GM21619 (cell line): Measurements from ENCODE around the gene CLCN1.
A peak's percentile ranks its signal among the peaks of the same experiment; 100 is the strongest.

Source experiments
- ATAC-seq: cut with Tn5 transposase; IDR thresholded peaks from one replicate; pipeline ENCODE4 v1.9.1; 2021; ENCODE audit not compliant: unreplicated experiment

Gene CLCN1

GRCh38 chr7:143331179-143331801, 15.4 kb downstream of the CLCN1 start:
- ATAC-seq, result no peak

GRCh38 chr7:143334244-143334643, 18.3 kb downstream of the CLCN1 start:
- no peak for ATAC-seq

GRCh38 chr7:143337216-143337615, 21.3 kb downstream of the CLCN1 start:
- no peak for ATAC-seq

DNA sequence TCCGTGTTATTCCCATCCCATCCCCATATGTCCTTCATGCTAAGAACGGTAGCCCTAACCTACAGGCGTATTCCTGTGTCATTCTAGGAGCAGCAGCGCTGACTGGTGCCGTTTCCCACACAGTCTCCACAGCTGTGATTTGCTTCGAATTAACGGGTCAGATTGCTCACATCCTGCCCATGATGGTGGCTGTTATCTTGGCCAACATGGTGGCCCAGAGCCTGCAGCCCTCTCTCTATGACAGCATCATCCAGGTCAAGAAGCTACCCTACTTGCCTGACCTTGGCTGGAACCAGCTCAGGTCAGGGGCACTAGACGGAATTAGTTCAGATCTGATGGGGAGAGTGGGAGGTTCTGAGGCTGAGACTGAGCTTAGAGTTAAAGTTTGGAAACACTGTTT, 25.9 kb downstream of the CLCN1 start:
- ATAC-seq, result no peak

GRCh38 chr7:143343596-143343995, 27.7 kb downstream of the CLCN1 start:
- no peak for ATAC-seq

DNA sequence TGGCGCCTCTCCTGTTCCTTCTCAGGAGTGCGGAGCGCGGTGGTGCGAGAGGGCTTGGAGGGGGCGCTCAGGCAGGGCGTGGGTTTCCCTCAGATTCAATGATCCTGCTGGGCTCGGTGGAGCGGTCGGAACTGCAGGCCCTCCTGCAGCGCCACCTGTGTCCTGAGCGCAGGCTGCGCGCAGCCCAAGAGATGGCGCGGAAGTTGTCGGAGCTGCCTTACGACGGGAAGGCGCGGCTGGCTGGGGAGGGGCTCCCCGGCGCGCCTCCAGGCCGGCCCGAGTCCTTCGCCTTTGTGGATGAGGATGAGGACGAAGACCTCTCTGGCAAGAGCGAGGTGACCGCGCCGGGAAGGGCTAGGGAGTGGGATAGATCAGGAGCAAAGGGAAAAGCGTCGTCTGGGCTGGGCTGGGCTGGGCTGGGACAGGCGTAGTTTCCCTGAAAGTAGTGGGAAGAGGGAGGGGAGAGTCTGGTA, 29.6 kb downstream of the CLCN1 start:
- peak; percentile 88 for ATAC-seq

- ATAC-seq, result no peak
Measured at GRCh38 chr7:143346018-143346417, 30.1 kb downstream of the CLCN1 start.

- ATAC-seq, result no peak
Measured at GRCh38 chr7:143347950-143348349, 32.0 kb downstream of the CLCN1 start.

DNA sequence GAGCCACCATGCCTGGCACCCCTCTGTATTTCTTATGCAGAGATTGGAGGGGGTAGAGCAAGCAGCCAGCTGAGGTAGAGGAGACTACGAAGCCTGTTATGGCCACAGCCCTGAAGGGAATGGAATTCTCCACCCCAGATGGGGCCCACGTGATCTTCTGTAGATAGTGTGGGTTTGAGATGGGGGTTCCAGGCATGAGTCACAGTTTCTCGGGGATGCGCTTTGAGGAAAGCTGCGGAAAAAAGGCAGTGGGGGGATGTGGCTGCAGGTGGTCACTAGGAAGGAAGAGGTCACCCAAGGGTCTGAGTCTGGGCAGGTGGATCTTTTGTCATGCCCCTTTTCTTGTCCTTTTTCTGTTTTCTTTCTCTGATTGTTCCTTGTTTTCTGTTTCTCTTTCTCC, 35.1 kb downstream of the CLCN1 start:
- no peak for ATAC-seq

DNA sequence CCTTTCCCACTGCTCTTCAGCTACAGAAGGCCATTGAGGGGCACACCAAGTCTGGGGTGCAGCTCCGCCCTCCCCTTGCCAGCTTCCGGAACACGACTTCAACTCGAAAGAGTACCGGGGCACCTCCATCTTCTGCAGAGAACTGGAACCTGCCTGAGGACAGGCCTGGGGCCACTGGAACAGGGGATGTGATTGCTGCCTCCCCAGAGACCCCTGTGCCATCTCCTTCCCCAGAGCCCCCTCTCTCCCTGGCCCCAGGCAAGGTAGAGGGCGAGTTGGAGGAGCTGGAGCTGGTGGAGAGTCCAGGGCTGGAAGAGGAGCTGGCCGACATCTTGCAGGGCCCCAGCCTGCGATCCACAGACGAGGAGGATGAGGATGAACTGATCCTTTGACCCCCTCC, 35.7 kb downstream of the CLCN1 start:
- no peak for ATAC-seq

GRCh38 chr7:143352531-143353002, 36.7 kb downstream of the CLCN1 start:
- ATAC-seq, result no peak

- no peak for ATAC-seq
Measured at GRCh38 chr7:143354376-143354775, 38.5 kb downstream of the CLCN1 start.

GRCh38 chr7:143354965-143355364, 39.1 kb downstream of the CLCN1 start:
- no peak for ATAC-seq

GRCh38 chr7:143355450-143356385, 39.8 kb downstream of the CLCN1 start:
- no peak for ATAC-seq

DNA sequence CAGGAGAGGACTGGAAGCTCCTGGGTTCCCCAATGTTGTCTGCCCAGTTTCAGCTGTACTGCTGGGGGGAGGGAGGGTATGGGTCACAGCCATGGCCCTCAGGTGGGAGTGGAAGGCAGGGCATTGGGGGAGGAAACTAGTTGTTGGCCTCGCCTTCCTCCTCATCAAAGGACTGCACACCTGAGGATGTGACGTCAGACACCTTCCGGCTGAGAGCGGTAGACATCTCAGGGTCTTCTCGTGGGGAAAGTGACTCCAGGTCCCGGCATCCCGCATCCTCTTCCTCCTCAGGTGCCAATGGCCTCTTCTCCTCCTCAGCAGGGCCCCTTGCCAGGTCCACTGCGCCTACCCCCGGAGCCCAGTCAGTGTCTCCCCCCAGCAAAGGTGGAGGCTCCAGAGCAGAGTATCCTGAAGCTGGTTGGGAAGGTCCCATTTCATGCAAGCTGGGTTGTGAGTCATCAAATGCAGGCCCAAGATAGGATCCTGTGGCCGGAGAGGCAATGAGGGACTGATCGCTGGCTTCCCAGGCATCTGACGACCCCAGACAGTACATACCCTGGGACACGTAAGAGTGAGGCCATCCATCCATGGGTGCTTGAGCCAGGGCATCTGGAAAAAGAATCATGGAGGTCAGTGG, 40.6 kb downstream of the CLCN1 start:
- no peak for ATAC-seq

GRCh38 chr7:143358626-143359025, 42.7 kb downstream of the CLCN1 start:
- no peak for ATAC-seq

- no peak for ATAC-seq
Measured at GRCh38 chr7:143359771-143360353, 44.0 kb downstream of the CLCN1 start.

DNA sequence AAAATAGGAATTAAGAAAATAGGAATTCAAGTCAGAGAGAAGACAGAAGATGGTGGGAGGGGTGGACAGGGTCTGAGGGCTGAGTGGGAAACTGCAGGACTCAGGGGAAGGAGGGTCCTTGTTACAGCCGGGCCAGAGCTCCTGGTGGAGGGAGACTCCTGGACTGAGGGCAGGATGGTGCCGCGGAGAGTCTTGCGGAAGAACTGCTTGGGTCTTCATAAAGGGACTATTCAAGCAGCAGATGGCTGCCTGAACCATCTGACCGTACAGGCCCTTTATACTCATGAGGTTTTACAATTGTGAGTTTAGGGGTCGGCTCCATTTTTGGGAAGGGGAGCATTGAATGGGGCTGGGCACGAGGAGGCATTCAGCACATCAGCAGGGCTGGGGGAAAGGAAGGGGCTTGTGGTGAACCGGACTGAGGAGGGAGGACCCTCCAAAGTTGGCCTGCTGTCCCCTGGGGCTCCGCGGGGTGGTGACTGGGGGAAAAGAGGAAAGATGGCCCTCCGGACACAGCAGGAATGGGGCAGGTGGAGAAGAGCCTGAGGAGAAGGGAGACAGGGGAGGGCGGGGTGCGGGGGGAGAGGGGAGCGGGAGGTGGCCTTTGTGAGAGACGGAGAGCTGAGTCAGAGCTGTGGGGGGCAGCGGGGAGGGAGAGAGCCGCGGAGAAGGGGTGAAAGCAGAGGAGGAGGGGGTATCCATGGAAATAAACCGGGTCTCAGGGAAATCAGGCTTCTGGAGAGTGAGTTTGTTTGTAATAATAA, 45.1 kb downstream of the CLCN1 start:
- ATAC-seq, result no peak

- ATAC-seq, result no peak
Measured at GRCh38 chr7:143361552-143362130, 45.7 kb downstream of the CLCN1 start.
